Gastrocnemius medialis (tissue), 4 donors: Measurements from ENCODE around the gene CENPP. TPM values are rescaled to one million over a fixed set of nuclear protein-coding genes. Genes with fewer than 3 reads are reported as not detected.

ENCODE experiments used
- ATAC-seq, 2 donors: fragments of 150-250 bp; one replicate each; pipeline ENCODE4 v1.9.1; 2016
- DNase-seq, 2 donors: peaks; one replicate each; pipeline ENCODE4 v3.0.0-alpha.2; 2019
- H3K27ac ChIP-seq, 4 donors: fragments of 200-600 bp; sonication (generic); 1 replicate in 1 of 4; 2 replicates in 3 of 4; pipeline ENCODE4 v1.5.1; 2016 to 2018; ENCODE audit warnings: mild to moderate bottlenecking in 2 of 4, moderate library complexity in 1 of 4
- H3K27me3 ChIP-seq, 3 donors: fragments of 200-600 bp; sonication (generic) in 2 of 3; 1 replicate in 1 of 3; 2 replicates in 2 of 3; pipeline versions ENCODE4 v1.5.1 to v1.6.0; 2016 to 2019; ENCODE audit warnings: mild to moderate bottlenecking in 1 of 3, moderate library complexity in 1 of 3
- H3K36me3 ChIP-seq, 2 donors: fragments of 200-600 bp; sonication (generic) in 1 of 2; one replicate each; pipeline ENCODE4 v1.5.1; 2017 to 2018
- H3K4me1 ChIP-seq, 2 donors: fragments of 200-600 bp; sonication (generic) in 1 of 2; one replicate each; pipeline ENCODE4 v1.5.1; 2016 to 2017; ENCODE audit warnings: mild to moderate bottlenecking in 2 of 2
- H3K4me3 ChIP-seq, 4 donors: fragments of 200-600 bp; sonication (generic) in 3 of 4; 1 replicate in 1 of 4; 2 replicates in 3 of 4; pipeline ENCODE4 v1.5.1; 2016 to 2019; ENCODE audit warnings: mild to moderate bottlenecking in 2 of 4
- H3K9me3 ChIP-seq, 3 donors: fragments of 200-600 bp; sonication (generic) in 2 of 3; 1 replicate in 1 of 3; 2 replicates in 2 of 3; pipeline ENCODE4 v1.5.1; 2016 to 2019
- CTCF ChIP-seq, 5 experiments: fragments of 450-650 bp in 3 of 5; fragments of 200-600 bp in 2 of 5; sonication (generic) in 2 of 5; IDR thresholded peaks in 4 of 5; conservative IDR thresholded peaks in 1 of 5; 1 replicate in 4 of 5; 2 replicates in 1 of 5; pipeline ENCODE4 v1.5.1; 2016 to 2019; ENCODE audit warnings: antibody characterized with exemption in 5 of 5, mild to moderate bottlenecking in 3 of 5, moderate library complexity in 3 of 5
- POLR2A ChIP-seq, 2 donors: fragments of 450-650 bp; IDR thresholded peaks; one replicate each; pipeline ENCODE4 v1.6.1; 2017; ENCODE audit warnings: antibody characterized with exemption in 2 of 2, mild to moderate bottlenecking in 2 of 2, moderate library complexity in 2 of 2
- in situ Hi-C, 4 donors: fragments of 200-750 bp; cut with MboI; loops; one replicate each; pipeline versions ENCODE4 v1.15.0 to v1.8.0; 2017; ENCODE audit warnings: low sequenced_read_pairs in 4 of 4
- intact Hi-C: fragments of 100-400 bp; cut with DNase I; formaldehyde crosslinking; loops from one replicate; pipeline ENCODE4 v1.15.1; 2023; ENCODE audit warnings: low total_unique reads
- total RNA-seq, 4 donors: library from RNA; depleted of rRNA; stranded (reverse); fragments of >200 nt; gene quantifications; one replicate each; pipeline versions ENCODE4 v1.1.0 to v1.2.3, GENCODE V29; 2016

Gene CENPP
- total RNA-seq, 4 donors from 2014 or later = 1.8 to 11.5 (median 8.7) TPM

- Histone ChIP-seq H3K36me3 (no peaks in the 10 kb centered on the region), H3K27me3 (no peaks in the 10 kb centered on the region), H3K9me3 (no peaks in the 10 kb centered on the region), H3K27ac (no peak overlapping the region), H3K4me1 (peaks cover 7 to 11% of the 10 kb centered on the region in 2 donors), H3K4me3 (no peak overlapping the region)
- intact Hi-C loops (no loop called here), in situ Hi-C loops (loop anchor here in 1 of 4 donors (25.0 kb wide), 1 partner anchor 170 kb away; no protein-coding TSS in a partner anchor)
- ATAC-seq = no peak
- no peak for TF ChIP-seq CTCF (IDR thresholded peaks at IDR 0.05 in 4 of 5, conservative IDR thresholded peaks at IDR 0.05 in 1 of 5)
- TF ChIP-seq POLR2A (IDR thresholded peaks at IDR 0.05) = no peak
- DNase-seq = no peak
Observed at GRCh38 chr9:92467041-92467440, 141.3 kb downstream of the CENPP start.

GRCh38 chr9:92467511-92467910 lies 141.8 kb downstream of the CENPP start:
- intact Hi-C loops = no loop called here

DNA sequence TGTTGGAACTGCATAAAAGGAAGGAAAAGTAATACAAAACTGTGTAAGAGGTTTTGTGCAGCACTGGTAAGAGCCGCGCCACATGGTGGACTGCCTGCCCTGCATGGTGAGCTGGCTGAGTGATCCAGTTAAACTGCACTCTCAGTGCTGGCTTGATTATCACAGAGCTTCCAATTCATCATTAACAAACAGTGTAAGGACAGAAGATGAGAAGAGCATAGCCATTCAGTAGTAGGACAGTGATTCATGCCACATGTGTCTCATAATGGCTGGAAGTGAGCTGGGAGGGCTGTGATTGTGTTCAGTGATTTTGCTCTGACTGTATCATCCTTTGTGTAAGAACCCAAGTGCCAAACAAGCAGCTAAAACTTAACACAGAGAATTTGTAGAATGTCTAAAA lies 142.5 kb downstream of the CENPP start:
- ATAC-seq = no peak
- in situ Hi-C loops (loop anchor here in 1 of 4 donors (25.0 kb wide), 1 partner anchor 169 kb away; no protein-coding TSS in a partner anchor), intact Hi-C loops (no loop called here)
- no peaks in the 10 kb centered on the region for H3K36me3 ChIP-seq
- TF ChIP-seq POLR2A (IDR thresholded peaks at IDR 0.05) = no peak
- no peak for TF ChIP-seq CTCF (IDR thresholded peaks at IDR 0.05 in 4 of 5, conservative IDR thresholded peaks at IDR 0.05 in 1 of 5)
- H3K4me1 ChIP-seq = peaks cover 7 to 11% of the 10 kb centered on the region in 2 donors
- no peak for DNase-seq
- no peaks in the 10 kb centered on the region for H3K27me3 ChIP-seq
- H3K9me3 ChIP-seq = no peaks in the 10 kb centered on the region
- no peak overlapping the region for H3K4me3 ChIP-seq
- no peak overlapping the region for H3K27ac ChIP-seq

More at GRCh38 chr9:92467511-92467910, 141.8 kb downstream of the CENPP start:
- H3K4me3 ChIP-seq = no peak overlapping the region
- H3K27ac ChIP-seq = no peak overlapping the region
- H3K27me3 ChIP-seq = no peaks in the 10 kb centered on the region
- no peak for DNase-seq
- no peak for TF ChIP-seq POLR2A (IDR thresholded peaks at IDR 0.05)
- no peak for TF ChIP-seq CTCF (IDR thresholded peaks at IDR 0.05 in 4 of 5, conservative IDR thresholded peaks at IDR 0.05 in 1 of 5)
- peaks cover 7 to 11% of the 10 kb centered on the region in 2 donors for H3K4me1 ChIP-seq
- in situ Hi-C loops = loop anchor here in 1 of 4 donors (25.0 kb wide), 1 partner anchor 170 kb away; no protein-coding TSS in a partner anchor
- H3K9me3 ChIP-seq = no peaks in the 10 kb centered on the region
- ATAC-seq = no peak
- no peaks in the 10 kb centered on the region for H3K36me3 ChIP-seq

- DNase-seq (no peak), ATAC-seq (no peak)
- in situ Hi-C loops (loop anchor here in 1 of 4 donors (25.0 kb wide), 1 partner anchor 163 kb away; no protein-coding TSS in a partner anchor), intact Hi-C loops (no loop called here)
- H3K36me3 ChIP-seq = no peaks in the 10 kb centered on the region
- H3K27ac ChIP-seq = no peak overlapping the region
- H3K9me3 ChIP-seq = no peaks in the 10 kb centered on the region
- H3K4me3 ChIP-seq = no peak overlapping the region
- TF ChIP-seq CTCF (IDR thresholded peaks at IDR 0.05 in 4 of 5, conservative IDR thresholded peaks at IDR 0.05 in 1 of 5) (no peak), POLR2A (IDR thresholded peaks at IDR 0.05) (no peak)
- no peaks in the 10 kb centered on the region for H3K27me3 ChIP-seq
- H3K4me1 ChIP-seq = peaks cover 0 to 4% of the 10 kb centered on the region in 2 donors
Observed at GRCh38 chr9:92474587-92474986, 148.8 kb downstream of the CENPP start.

- no peak overlapping the region for H3K27ac ChIP-seq
- ATAC-seq (no peak), DNase-seq (no peak)
- no peaks in the 10 kb centered on the region for H3K36me3 ChIP-seq
- no peaks in the 10 kb centered on the region for H3K27me3 ChIP-seq
- H3K4me3 ChIP-seq = no peak overlapping the region
- TF ChIP-seq CTCF (IDR thresholded peaks at IDR 0.05 in 4 of 5, conservative IDR thresholded peaks at IDR 0.05 in 1 of 5) (no peak), POLR2A (IDR thresholded peaks at IDR 0.05) (no peak)
- peaks cover 13 to 19% of the 10 kb centered on the region in 2 donors for H3K4me1 ChIP-seq
- intact Hi-C loops = no loop called here
- no peaks in the 10 kb centered on the region for H3K9me3 ChIP-seq
- in situ Hi-C loops = no loop called here
Observed at GRCh38 chr9:92476962-92477361, 151.2 kb downstream of the CENPP start.
